Ureter (tissue), 1 donor: ENCODE data around the gene KIF21A. TPM values are rescaled to one million over a fixed set of nuclear protein-coding genes. Genes with fewer than 3 reads are reported as not detected.

Experiments
- DNase-seq: peaks from one replicate; pipeline ENCODE4 v3.0.0-alpha.2; 2020; ENCODE audit warnings: low spot score
- total RNA-seq: library from RNA; stranded (reverse); gene quantifications from one replicate; pipeline ENCODE4 v1.2.4, GENCODE V29; 2023
- donor health status: DM: yes; HTN: yes; CAD: no.

The KIF21A gene
- total RNA-seq, 1 donor from 2014 or later, result 27.7 TPM

DNA sequence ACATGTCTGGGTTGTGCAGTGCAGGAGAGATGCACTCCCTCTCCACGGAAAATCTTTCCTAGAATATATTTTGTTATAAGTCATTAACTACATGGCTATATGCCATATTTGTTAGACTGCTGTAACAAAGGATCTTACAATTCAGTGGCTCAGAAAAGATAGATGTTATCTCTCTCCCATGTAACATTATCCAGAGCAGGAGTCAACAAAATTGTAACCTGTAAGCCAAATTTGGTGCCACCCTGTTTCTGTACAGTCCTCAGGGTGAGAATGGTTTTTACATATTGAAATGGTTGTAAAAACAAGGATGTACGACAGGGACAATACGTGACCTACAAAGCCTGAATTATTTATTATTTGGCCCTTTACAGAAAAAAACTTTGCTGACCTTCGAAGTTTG lies 155.5 kb downstream of the KIF21A start:
- no peak for DNase-seq

DNA sequence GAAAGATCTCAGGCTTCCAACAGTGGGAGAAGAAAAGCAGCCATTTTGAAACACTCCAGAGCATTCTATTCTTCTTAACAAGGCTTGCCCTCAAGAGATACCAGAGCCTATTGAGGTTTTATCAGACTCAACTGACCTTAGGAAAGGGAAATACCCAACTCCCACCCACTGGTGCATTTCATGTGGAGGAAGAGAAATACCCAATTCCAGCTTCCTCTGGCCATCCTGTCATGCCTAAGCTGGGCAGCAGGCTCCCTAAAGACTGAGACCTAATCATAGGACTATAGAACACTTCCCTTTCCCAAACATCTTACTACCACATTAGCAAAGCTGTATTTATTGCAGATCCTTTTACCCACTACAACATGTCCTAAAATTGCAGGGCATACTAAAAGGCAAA lies 164.5 kb downstream of the KIF21A start:
- DNase-seq, result no peak

DNA sequence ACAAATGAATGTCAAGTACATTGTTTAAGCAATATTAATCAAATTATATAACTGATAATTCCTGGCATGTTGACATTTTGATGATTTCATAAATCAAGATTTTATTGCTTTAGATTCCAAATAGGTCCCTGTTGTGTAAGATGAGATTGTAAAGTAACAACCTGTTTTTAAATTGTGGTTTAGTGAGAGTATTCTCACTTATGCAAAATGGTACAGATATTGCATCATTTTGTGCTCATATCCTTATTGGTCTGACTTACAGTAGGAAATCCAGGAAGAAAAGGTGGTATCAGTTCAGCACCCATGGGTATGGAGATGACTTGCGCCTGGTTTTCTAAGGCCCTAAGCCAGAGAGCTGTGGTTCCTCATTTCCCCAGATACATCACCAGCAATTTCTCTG lies 165.5 kb downstream of the KIF21A start:
- no peak for DNase-seq

DNA sequence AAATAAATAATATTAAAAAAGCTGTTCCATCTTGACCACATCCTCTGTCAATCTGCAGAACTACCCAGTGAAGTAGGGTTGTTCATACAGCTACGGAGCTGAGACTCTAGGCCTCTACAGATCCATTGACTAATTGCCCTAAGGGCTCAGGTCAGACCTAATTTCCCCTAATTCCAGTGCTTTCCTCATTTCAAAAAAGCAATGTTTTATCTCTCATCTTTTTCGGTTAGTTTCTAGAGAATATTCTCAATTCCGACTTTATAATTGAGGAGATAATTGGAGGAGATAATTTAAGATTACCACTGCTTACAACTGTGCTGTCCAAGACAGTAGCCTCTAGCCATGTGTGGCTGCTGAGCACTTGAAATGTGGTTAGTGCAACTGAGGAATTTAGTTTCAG lies 167.1 kb downstream of the KIF21A start:
- DNase-seq, result no peak

DNA sequence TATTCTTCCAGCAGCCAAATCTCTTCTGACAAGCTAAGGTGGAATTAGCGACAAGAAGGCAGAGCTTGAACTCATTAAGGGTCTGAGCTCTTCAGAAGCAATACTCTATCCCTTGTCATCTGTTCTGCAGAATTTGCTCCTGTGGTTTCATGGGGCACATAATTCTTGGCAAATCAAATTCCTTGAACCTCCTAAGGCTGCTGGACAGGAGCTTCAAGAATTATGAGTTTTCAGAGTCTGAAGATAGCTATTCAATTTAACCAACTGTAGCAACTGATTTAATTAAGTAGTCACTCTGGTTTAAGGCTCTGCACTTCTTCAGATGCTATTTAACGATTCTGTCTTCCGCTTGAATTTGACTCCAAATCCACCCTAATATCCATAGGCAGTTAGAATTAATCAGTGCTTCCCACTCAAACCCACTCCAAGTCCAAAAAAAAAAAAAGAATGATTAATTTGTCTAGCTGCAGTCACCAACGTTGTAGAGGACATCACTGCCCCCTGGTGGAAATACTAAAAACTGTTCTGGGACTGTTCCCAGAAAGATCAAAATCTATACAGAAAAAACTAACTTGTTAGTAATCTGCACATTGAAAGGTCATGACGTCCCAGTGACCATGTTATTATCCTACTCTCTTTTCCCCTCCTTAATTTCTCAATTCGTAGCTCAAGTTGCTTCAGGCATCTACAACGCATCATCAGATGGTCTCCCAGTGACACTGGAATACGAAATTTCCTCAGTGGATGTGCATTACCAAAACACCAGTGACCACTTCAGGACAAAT lies 169.9 kb downstream of the KIF21A start:
- no peak for DNase-seq

DNA sequence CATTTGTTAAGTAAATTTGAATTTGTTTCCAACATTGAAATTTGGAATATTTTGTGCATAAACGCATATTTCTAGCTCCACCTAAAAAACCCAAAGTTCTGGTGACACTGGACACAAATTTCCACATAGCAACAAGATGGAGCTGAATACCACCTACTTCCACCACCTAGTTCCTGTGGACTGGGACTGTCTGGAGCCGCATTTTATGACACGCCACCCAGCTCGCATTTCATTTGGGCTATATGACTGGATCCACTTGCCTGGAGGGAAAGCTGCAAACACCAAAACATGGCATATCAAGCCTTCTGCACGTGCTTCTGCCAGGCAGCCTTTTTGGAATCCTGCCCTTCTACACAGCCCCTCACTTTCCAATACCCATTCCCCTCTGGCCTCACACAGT lies 173.4 kb downstream of the KIF21A start:
- DNase-seq, result no peak

DNA sequence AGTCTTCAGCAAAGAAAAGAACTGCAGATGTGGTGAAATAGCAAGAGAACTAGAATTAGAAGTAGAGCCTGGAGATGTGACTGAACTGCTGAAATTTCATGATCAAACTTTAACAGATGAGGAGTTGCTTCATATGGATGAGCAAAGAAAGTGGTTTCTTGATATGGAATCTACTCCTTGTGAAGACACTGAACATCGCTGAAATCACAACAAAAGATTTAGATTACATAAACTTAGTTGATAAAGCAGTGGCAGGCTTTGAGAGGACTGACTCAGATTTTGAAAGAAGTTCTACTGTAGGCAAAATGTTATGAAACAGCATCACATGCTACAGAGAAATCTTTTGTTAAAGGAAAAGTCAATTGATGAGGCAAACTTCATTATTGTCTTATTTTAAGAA lies 175.0 kb downstream of the KIF21A start:
- no peak for DNase-seq

DNA sequence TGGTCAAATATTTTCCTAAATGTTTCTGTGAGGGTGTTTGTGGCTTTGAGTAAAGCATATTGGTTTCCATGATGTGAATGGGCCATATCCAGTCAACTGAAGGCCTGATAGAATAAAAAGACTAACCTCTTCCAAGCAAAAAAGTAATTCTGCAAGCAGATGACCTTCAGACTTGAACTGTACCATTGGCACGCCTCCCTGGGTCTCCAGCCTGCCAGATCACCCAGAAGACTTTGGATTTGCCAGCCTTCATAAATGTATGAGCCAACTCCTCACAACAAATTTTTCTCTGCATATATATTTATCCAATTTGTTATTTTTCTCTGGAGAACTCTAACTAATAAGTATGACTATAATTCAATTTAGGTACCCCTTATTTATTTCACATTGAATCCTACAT lies 190.3 kb downstream of the KIF21A start:
- DNase-seq, result no peak

Other genes starting within 250 kb of the KIF21A start
- 4.6 TPM for gene ABCD2, start 176.7 kb upstream of the KIF21A start, total RNA-seq